Keratinocyte (primary cell): ENCODE measurements around the gene USP47.

ENCODE experiments used
- CTCF ChIP-seq, 3 experiments: IDR thresholded peaks in 1 of 3; conservative IDR thresholded peaks in 1 of 3; optimal IDR thresholded peaks in 1 of 3; 2 replicates in 2 of 3; 3 replicates in 1 of 3; pipeline versions ENCODE3 to v1.5.1; 2011; ENCODE audit warnings: low read length in 3 of 3, mild to moderate bottlenecking in 3 of 3, moderate library complexity in 2 of 3, control low read depth in 1 of 3, inconsistent platforms in 1 of 3; ENCODE audit not compliant: insufficient read depth in 2 of 3; ENCODE audit errors: extremely low read depth in 1 of 3
- EZH2 ChIP-seq: IDR thresholded peaks from one replicate; pipeline ENCODE4 v1.6.1; 2012; ENCODE audit warnings: inconsistent platforms, mild to moderate bottlenecking, low read length, moderate library complexity

DNA sequence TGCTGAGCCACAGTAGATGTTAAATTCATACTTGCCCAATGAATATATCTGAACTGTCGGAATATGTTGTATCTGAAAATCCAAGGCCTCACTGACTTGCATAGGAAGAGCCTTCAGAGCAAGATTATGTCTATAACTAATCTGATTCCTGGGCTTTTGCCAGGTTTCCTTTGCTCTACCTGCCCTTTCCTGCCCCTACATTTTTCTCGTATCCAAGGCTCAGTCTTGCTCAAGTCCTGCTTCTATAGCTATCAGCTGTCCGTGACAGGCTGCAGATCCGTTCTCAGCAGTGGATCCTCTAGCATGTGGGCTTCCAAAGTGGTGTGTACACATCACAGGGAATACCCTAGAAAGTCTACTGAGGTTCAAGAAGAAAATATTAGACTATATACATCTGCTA is 18.8 kb upstream of the USP47 start:
- no peak for TF ChIP-seq CTCF (optimal IDR thresholded peaks at IDR 0.05 in 1 of 3, IDR thresholded peaks at IDR 0.05 in 1 of 3, conservative IDR thresholded peaks at IDR 0.05 in 1 of 3; ENCODE audit: extremely low read depth in 1 of 3, insufficient read depth in 2 of 3, low read length in 3 of 3)
- TF ChIP-seq EZH2, result no peak
